Measurements from ENCODE around the gene MACROD2. TPM values are rescaled to one million over a fixed set of nuclear protein-coding genes. Genes with fewer than 3 reads are reported as not detected.

The MACROD2 gene
- total RNA-seq, 1 donor from 2014 or later, result 2.5 TPM

DNA sequence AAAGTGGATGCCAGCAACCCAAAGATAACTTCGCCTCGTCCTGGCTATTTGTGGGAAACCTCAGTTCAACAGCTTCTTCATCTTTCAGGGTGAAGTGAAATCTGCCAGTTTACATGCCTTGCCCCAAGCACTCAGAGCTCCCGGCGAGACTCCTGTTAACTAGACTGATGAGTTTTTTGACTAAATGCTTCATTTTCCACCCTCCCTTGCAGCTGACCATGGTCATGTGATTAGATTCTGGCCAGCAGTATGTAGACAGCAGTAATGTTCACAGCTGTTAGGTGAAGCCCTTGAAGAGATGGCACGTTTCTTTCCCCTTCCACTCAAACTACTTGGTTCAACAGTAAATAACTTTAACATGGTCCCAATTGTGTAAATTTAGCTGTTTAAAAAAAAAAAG is 1060.9 kb downstream of the MACROD2 start:
- no peaks in the 10 kb centered on the region for H3K36me3 Mint-ChIP-seq (ENCODE audit: unreplicated experiment)
- TF ChIP-seq, protein P1, sequence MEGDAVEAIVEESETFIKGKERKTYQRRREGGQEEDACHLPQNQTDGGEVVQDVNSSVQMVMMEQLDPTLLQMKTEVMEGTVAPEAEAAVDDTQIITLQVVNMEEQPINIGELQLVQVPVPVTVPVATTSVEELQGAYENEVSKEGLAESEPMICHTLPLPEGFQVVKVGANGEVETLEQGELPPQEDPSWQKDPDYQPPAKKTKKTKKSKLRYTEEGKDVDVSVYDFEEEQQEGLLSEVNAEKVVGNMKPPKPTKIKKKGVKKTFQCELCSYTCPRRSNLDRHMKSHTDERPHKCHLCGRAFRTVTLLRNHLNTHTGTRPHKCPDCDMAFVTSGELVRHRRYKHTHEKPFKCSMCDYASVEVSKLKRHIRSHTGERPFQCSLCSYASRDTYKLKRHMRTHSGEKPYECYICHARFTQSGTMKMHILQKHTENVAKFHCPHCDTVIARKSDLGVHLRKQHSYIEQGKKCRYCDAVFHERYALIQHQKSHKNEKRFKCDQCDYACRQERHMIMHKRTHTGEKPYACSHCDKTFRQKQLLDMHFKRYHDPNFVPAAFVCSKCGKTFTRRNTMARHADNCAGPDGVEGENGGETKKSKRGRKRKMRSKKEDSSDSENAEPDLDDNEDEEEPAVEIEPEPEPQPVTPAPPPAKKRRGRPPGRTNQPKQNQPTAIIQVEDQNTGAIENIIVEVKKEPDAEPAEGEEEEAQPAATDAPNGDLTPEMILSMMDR (IDR thresholded peaks at IDR 0.05), result no peak
- DNase-seq (ENCODE audit: extremely low spot score, unreplicated experiment), result no peak
- H3K4me3 Mint-ChIP-seq (ENCODE audit: unreplicated experiment), result no peak overlapping the region
- no peaks in the 10 kb centered on the region for H3K4me1 Mint-ChIP-seq (ENCODE audit: unreplicated experiment)
- H3K27ac Mint-ChIP-seq (ENCODE audit: unreplicated experiment), result no peak overlapping the region
- H3K27me3 Mint-ChIP-seq (ENCODE audit: unreplicated experiment), result no peaks in the 10 kb centered on the region
- H3K9me3 Mint-ChIP-seq (ENCODE audit: unreplicated experiment), result peaks cover 23% of the 10 kb centered on the region

DNA sequence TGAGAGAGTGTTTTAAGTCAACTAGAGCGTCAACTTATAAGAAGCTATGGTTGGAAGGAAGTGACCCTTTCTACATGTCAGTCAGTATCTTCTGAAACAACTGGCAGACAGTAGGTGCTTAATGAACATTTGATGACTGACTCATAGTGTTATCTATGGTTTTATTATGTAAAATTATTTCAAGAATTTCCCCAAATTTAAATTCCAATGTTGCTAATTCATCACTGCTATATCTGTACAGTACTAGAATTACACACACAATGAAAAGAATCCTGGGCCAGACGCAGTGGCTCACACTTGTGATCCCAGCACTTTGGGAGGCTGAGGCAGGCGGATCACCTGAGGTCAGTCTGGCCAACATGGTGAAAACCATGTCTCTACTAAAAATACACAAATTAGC is 1063.5 kb downstream of the MACROD2 start:
- Mint-ChIP-seq H3K27me3 (ENCODE audit: unreplicated experiment) (no peaks in the 10 kb centered on the region), H3K36me3 (ENCODE audit: unreplicated experiment) (no peaks in the 10 kb centered on the region), H3K4me3 (ENCODE audit: unreplicated experiment) (no peak overlapping the region), H3K4me1 (ENCODE audit: unreplicated experiment) (peaks cover 5% of the 10 kb centered on the region), H3K9me3 (ENCODE audit: unreplicated experiment) (peaks cover 6% of the 10 kb centered on the region), H3K27ac (ENCODE audit: unreplicated experiment) (no peak overlapping the region)
- no peak for DNase-seq (ENCODE audit: extremely low spot score, unreplicated experiment)
- TF ChIP-seq, protein P1 (IDR thresholded peaks at IDR 0.05), result no peak

DNA sequence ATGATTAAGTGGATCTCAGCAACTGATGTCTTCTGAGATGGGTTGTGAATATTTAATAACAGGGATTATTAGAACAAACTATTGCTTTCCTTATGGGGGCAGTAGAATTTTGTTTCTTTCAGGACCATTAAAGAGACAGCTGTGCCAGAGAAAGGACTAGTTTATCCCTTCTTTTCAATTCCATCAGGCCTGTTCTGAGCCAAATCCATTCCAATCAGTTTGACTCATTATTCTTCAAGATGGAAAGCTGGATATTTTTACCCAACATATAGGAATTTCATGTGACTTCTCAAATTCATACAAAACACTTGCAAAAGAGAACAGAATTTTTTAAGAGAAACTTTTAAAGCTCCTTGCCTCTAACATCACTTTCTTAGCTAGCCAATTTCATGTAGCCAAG is 1064.1 kb downstream of the MACROD2 start:
- TF ChIP-seq, protein P1 (IDR thresholded peaks at IDR 0.05), result no peak
- no peak for DNase-seq (ENCODE audit: extremely low spot score, unreplicated experiment)
- no peak overlapping the region for H3K27ac Mint-ChIP-seq (ENCODE audit: unreplicated experiment)
- no peaks in the 10 kb centered on the region for H3K36me3 Mint-ChIP-seq (ENCODE audit: unreplicated experiment)
- H3K4me3 Mint-ChIP-seq (ENCODE audit: unreplicated experiment), result no peak overlapping the region
- H3K4me1 Mint-ChIP-seq (ENCODE audit: unreplicated experiment), result peaks cover 5% of the 10 kb centered on the region
- no peaks in the 10 kb centered on the region for H3K27me3 Mint-ChIP-seq (ENCODE audit: unreplicated experiment)
- H3K9me3 Mint-ChIP-seq (ENCODE audit: unreplicated experiment), result peaks cover 3% of the 10 kb centered on the region

DNA sequence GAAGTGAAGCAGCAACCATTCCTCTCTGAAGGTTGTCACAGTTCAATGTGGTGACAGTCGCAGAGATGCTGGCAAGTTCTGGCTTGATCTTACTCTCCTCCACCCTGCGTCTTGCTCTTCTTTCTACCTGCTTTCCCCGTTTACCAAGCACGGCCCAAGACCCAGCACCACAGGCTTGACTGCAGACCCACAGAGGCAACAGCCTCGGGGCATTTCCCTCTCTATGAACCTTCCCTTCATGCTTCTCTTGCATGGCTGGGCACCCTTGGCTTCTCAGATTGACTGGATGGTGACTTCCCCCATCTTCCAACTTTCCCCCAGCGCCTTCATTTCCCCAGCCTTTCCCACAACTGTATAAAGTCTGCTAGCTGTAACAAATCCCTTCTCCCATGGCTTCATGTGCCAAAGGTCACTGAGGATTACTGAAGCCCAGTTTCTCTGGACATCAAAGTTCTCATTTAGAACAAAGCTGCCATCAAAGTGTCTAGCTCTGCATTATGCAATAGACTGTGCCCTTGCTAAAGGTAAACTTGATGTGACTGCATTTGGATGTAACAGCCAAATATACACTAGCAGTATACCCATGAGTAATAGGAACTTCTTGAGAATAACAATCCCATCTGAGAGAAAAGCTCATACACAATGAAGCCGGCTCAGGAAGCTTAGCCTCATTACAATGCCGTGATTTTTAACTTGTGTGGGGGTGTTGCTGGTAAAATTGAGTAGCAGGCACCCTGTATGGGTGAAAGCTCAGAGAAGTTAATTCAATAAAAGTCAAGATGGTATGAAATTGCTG is 1065.1 kb downstream of the MACROD2 start:
- no peaks in the 10 kb centered on the region for H3K27me3 Mint-ChIP-seq (ENCODE audit: unreplicated experiment)
- no peak overlapping the region for H3K4me3 Mint-ChIP-seq (ENCODE audit: unreplicated experiment)
- H3K36me3 Mint-ChIP-seq (ENCODE audit: unreplicated experiment), result no peaks in the 10 kb centered on the region
- peaks cover 5% of the 10 kb centered on the region for H3K4me1 Mint-ChIP-seq (ENCODE audit: unreplicated experiment)
- peaks cover under 1% of the 10 kb centered on the region for H3K9me3 Mint-ChIP-seq (ENCODE audit: unreplicated experiment)
- TF ChIP-seq, protein P1 (IDR thresholded peaks at IDR 0.05), result no peak
- H3K27ac Mint-ChIP-seq (ENCODE audit: unreplicated experiment), result no peak overlapping the region
- DNase-seq (ENCODE audit: extremely low spot score, unreplicated experiment), result no peak

DNA sequence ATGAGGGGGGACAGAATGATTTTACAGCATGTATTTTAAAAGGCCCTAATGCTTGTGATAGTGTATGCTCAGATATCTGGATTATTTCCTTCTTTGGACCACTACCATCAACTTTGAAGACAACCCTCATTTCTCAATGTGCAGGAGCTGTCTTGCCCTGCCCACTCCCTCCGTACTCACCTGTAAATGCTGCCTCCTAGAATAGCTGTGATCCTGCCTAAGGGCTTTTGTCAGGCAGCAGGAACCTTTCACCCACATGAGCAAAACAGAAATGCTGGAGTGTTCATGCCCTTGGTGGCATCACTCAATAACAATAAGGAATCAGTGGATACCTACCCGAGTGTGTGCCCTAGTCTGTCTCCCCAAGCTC is 1065.7 kb downstream of the MACROD2 start:
- Mint-ChIP-seq H3K27me3 (ENCODE audit: unreplicated experiment) (no peaks in the 10 kb centered on the region), H3K4me1 (ENCODE audit: unreplicated experiment) (peaks cover 5% of the 10 kb centered on the region)

More for the DNA sequence above, 1065.7 kb downstream of the MACROD2 start:
- TF ChIP-seq, protein P1 (IDR thresholded peaks at IDR 0.05), result no peak
- no peaks in the 10 kb centered on the region for H3K9me3 Mint-ChIP-seq (ENCODE audit: unreplicated experiment)
- H3K27ac Mint-ChIP-seq (ENCODE audit: unreplicated experiment), result no peak overlapping the region
- H3K4me3 Mint-ChIP-seq (ENCODE audit: unreplicated experiment), result no peak overlapping the region
- H3K36me3 Mint-ChIP-seq (ENCODE audit: unreplicated experiment), result no peaks in the 10 kb centered on the region
- no peak for DNase-seq (ENCODE audit: extremely low spot score, unreplicated experiment)

Measured in osteocyte (in vitro differentiated cells).